ENCODE measurements around the gene MINDY4. TPM values are rescaled to one million over a fixed set of nuclear protein-coding genes. Genes with fewer than 3 reads are reported as not detected.

MINDY4 gene
- total and polyA plus RNA-seq, 2 of the 8 experiments (the other 6 are each of a cell fraction or from before 2014, with no cell fraction given): 1.3 to 3.6 TPM

- CTCF ChIA-PET (ENCODE audit: partially characterized antibody): interaction anchor here (0.9 to 1.2 kb wide), 2 partner anchors 20 to 101 kb away, joined by 3 to 5 read pairs; no protein-coding TSS in a partner anchor
- Histone ChIP-seq H3K23ac (ENCODE audit: insufficient read length) (no peak overlapping the region), H3K27ac (ENCODE audit: low read depth, low read length) (no peak overlapping the region), H3K9me3 (ENCODE audit: insufficient read depth in 2 of 2, low read depth in 1 of 2, low read length in 1 of 2) (no peaks in the 10 kb centered on the region), H4K5ac (ENCODE audit: insufficient read length, low read depth, low read length) (no peak overlapping the region), H3K4me3 (ENCODE audit: extremely low read depth in 1 of 4, insufficient read depth in 2 of 4, low read depth in 3 of 4, low read length in 4 of 4) (no peak overlapping the region), H3K4me2 (ENCODE audit: insufficient read depth in 1 of 2, low read depth in 2 of 2, low read length in 2 of 2) (no peak overlapping the region), H3K56ac (replicated peaks; ENCODE audit: insufficient read length, low read depth, low read length) (no peak overlapping the region), H4K91ac (replicated peaks; ENCODE audit: insufficient read length, low read length) (no peak overlapping the region), H2AFZ (ENCODE audit: low read length) (no peak overlapping the region), H3K14ac (ENCODE audit: insufficient read length) (no peak overlapping the region), H4K20me1 (replicated peaks in 1 of 2; ENCODE audit: control insufficient read depth in 1 of 2, insufficient read depth in 2 of 2, low read length in 2 of 2) (peaks cover 0 to 2% of the 10 kb centered on the region in 2 experiments), H3K23me2 (ENCODE audit: low read depth, low read length) (no peaks in the 10 kb centered on the region), H3K36me3 (ENCODE audit: control insufficient read depth in 2 of 4, insufficient read depth in 4 of 4, low read length in 3 of 4) (no peaks in the 10 kb centered on the region), H4K8ac (ENCODE audit: extremely low read depth, insufficient read depth, low read length) (no peak overlapping the region; the same call in 1 of the 2 replicates), H2BK120ac (replicated peaks; ENCODE audit: low read depth, low read length) (no peak overlapping the region), H2BK12ac (ENCODE audit: low read depth, low read length) (no peak overlapping the region), H2BK5ac (ENCODE audit: low read depth, low read length) (no peak overlapping the region), H2BK20ac (ENCODE audit: low read length) (no peak overlapping the region), H2BK15ac (ENCODE audit: low read length) (no peak overlapping the region), H3K9ac (replicated peaks in 1 of 4; ENCODE audit: extremely low read depth in 1 of 4, low read depth in 3 of 4, low read length in 3 of 4) (no peak overlapping the region), H3K27me3 (replicated peaks in 1 of 4; ENCODE audit: control insufficient read depth in 3 of 4, extremely low read depth in 1 of 4, insufficient read depth in 3 of 4, low read length in 3 of 4) (peaks cover 0 to 2% (median 0%) of the 10 kb centered on the region in 4 experiments; a peak in 2 of 7 replicates), H3K18ac (ENCODE audit: extremely low read depth, low read length) (no peak overlapping the region; the same call in 1 of the 2 replicates), H3K79me2 (ENCODE audit: control insufficient read depth in 1 of 2, insufficient read depth in 2 of 2, low read length in 2 of 2) (no peaks in the 10 kb centered on the region), H3K4me1 (replicated peaks in 1 of 4; ENCODE audit: control insufficient read depth in 3 of 4, insufficient read depth in 4 of 4, low read length in 3 of 4) (no peaks in the 10 kb centered on the region), H2AK5ac (ENCODE audit: low read depth, low read length) (no peak overlapping the region), H3K79me1 (ENCODE audit: low read depth, low read length) (no peaks in the 10 kb centered on the region), H3K4ac (replicated peaks; ENCODE audit: insufficient read length, low read depth, low read length) (no peak overlapping the region)
- FAIRE-seq (no peak), DNase-seq (ENCODE audit: low read depth in 1 of 2, low spot score in 2 of 2) (no peak)
- WGBS, 2 experiments (ENCODE audit: extremely low coverage in 1 of 2, insufficient coverage in 1 of 2, insufficient read length in 1 of 2, insufficient replicate concordance in 2 of 2, low coverage in 1 of 2, low lambda C conversion rate in 2 of 2, missing lambda C conversion rate in 1 of 2): 77% methylated on average over 8 of the region's 8 CpGs; no CpG with 5 or more reads in 1 of the 2 experiments
- POLR2A ChIA-PET (ENCODE audit: partially characterized antibody): no interaction called here
- no peak for TF ChIP-seq SP1 (IDR thresholded peaks at IDR 0.05; ENCODE audit: low read depth, low read length)
- no peak for TF ChIP-seq BRCA1 (IDR thresholded peaks at IDR 0.05; ENCODE audit: low read depth, low read length)
- no peak for TF ChIP-seq RBBP5 (IDR thresholded peaks at IDR 0.05; ENCODE audit: borderline replicate concordance, low read depth, low read length)
- no peak for TF ChIP-seq RAD21 (IDR thresholded peaks at IDR 0.05 in 1 of 2, conservative IDR thresholded peaks at IDR 0.05 in 1 of 2; ENCODE audit: low read depth in 2 of 2, low read length in 2 of 2)
- no peak for TF ChIP-seq CBX8 (IDR thresholded peaks at IDR 0.05; ENCODE audit: borderline replicate concordance, low read depth, low read length)
- TF ChIP-seq KDM1A (IDR thresholded peaks at IDR 0.05; ENCODE audit: borderline replicate concordance, low read length): no peak
- TF ChIP-seq SIN3A (conservative IDR thresholded peaks at IDR 0.05 in 1 of 2, IDR thresholded peaks at IDR 0.05 in 1 of 2; ENCODE audit: low read depth in 1 of 2, low read length in 2 of 2): no peak
These were observed 131.9 kb downstream of the MINDY4 start for GRCh38 chr7:30903146-30903545.

Measured in H1 (cell line).